IMR-90 (cell line): ENCODE measurements around the gene SINHCAF. TPM values are rescaled to one million over a fixed set of nuclear protein-coding genes. Genes with fewer than 3 reads are reported as not detected.

Source experiments
- ATAC-seq: fragments of 200-7000 bp; cut with Tn5 transposase; 2 replicates; pipeline ENCODE4 v1.9.1; 2020; ENCODE audit warnings: low read depth, mild to moderate bottlenecking, moderate library complexity
- BruUV-seq: library from RNA; stranded (reverse); fragments of 400-500 nt; replicated peaks from 2 replicates; lab custom pipeline; 2021; lab: Mats Ljungman, UMichigan
- CTCF ChIA-PET: fragments of 300-600 bp; formaldehyde crosslinking; extraction: SDS; loops from one replicate; lab custom pipeline; 2021; ENCODE audit warnings: antibody characterized with exemption; lab: Yijun Ruan, JAX
- POLR2A ChIA-PET: fragments of 300-600 bp; sonication (Branson Sonifier 250); formaldehyde crosslinking; loops from one replicate; lab custom pipeline; 2022; ENCODE audit warnings: antibody characterized with exemption; ENCODE audit not compliant: unreplicated experiment; lab: Charles Lee
- DNase-seq: peaks from one replicate; pipeline ENCODE4 v3.0.0; 2013
- H2AFZ ChIP-seq: replicated peaks from 2 replicates; pipeline ENCODE3; 2013; ENCODE audit warnings: low read length, mild to moderate bottlenecking; ENCODE audit not compliant: poor library complexity
- H2AK5ac ChIP-seq: 2 replicates; pipeline ENCODE4 v1.6.1; 2013; ENCODE audit warnings: low read depth, low read length, inconsistent platforms
- H2AK9ac ChIP-seq: replicated peaks from 2 replicates; pipeline ENCODE3; 2013; ENCODE audit warnings: mild to moderate bottlenecking, low read depth, low read length, moderate library complexity; ENCODE audit not compliant: poor library complexity
- H2BK120ac ChIP-seq: 2 replicates; pipeline ENCODE4 v1.6.1; 2013; ENCODE audit warnings: low read depth, low read length, inconsistent platforms
- H2BK15ac ChIP-seq: 3 replicates; pipeline ENCODE4 v1.6.1; 2013; ENCODE audit warnings: low read depth, low read length, inconsistent platforms
- H2BK20ac ChIP-seq: 2 replicates; pipeline ENCODE4 v1.6.1; 2013; ENCODE audit warnings: low read depth, mild to moderate bottlenecking, inconsistent platforms, low read length, moderate library complexity
- H2BK5ac ChIP-seq: 2 replicates; pipeline ENCODE4 v1.6.1; 2013; ENCODE audit warnings: mild to moderate bottlenecking, low read depth, low read length, inconsistent platforms; ENCODE audit not compliant: poor library complexity, severe bottlenecking
- H3K14ac ChIP-seq: replicated peaks from 2 replicates; pipeline ENCODE4 v1.6.1; 2013; ENCODE audit warnings: low read depth, low read length, inconsistent platforms
- H3K18ac ChIP-seq: 2 replicates; pipeline ENCODE4 v1.6.1; 2013; ENCODE audit warnings: low read depth, low read length, control low read depth
- H3K23ac ChIP-seq: 2 replicates; pipeline ENCODE4 v1.6.1; 2013; ENCODE audit warnings: low read depth, low read length, inconsistent platforms
- H3K27ac ChIP-seq: 2 replicates; pipeline ENCODE4 v1.5.1; 2013; ENCODE audit warnings: mild to moderate bottlenecking, control low read depth, low read length; ENCODE audit not compliant: insufficient read depth
- H3K27me3 ChIP-seq: 2 replicates; pipeline ENCODE4 v1.6.1; 2013; ENCODE audit warnings: low read length; ENCODE audit not compliant: control insufficient read depth, insufficient read depth
- H3K36me3 ChIP-seq: 2 replicates; pipeline ENCODE4 v1.6.1; 2013; ENCODE audit warnings: low read length, mixed read lengths; ENCODE audit not compliant: control insufficient read depth, insufficient read depth
- H3K4ac ChIP-seq: 2 replicates; pipeline ENCODE4 v1.6.1; 2013; ENCODE audit warnings: low read depth, low read length, inconsistent platforms
- H3K4me1 ChIP-seq: 2 replicates; pipeline ENCODE4 v1.6.1; 2013; ENCODE audit warnings: low read length, mixed read lengths; ENCODE audit not compliant: control insufficient read depth, insufficient read depth
- H3K4me2 ChIP-seq: 2 replicates; pipeline ENCODE4 v1.6.1; 2013; ENCODE audit warnings: low read depth, mild to moderate bottlenecking, control low read depth, low read length, moderate library complexity
- H3K4me3 ChIP-seq: 2 replicates; pipeline ENCODE4 v1.5.1; 2013; ENCODE audit warnings: low read depth, mild to moderate bottlenecking, control low read depth, low read length, moderate library complexity; ENCODE audit not compliant: insufficient read depth
- H3K56ac ChIP-seq: 2 replicates; pipeline ENCODE4 v1.6.1; 2013; ENCODE audit warnings: low read length, inconsistent platforms; ENCODE audit not compliant: insufficient read depth; ENCODE audit errors: extremely low read depth
- H3K79me1 ChIP-seq, 2 experiments: 2 replicates each; pipeline ENCODE4 v1.6.1; 2013; ENCODE audit warnings: low read length in 2 of 2, inconsistent platforms in 1 of 2, low read depth in 1 of 2
- H3K9ac ChIP-seq: 2 replicates; pipeline ENCODE4 v1.6.1; 2013; ENCODE audit warnings: low read depth, low read length, control low read depth
- H3K9me1 ChIP-seq: 2 replicates; pipeline ENCODE4 v1.6.1; 2013; ENCODE audit warnings: low read length, inconsistent platforms; ENCODE audit not compliant: insufficient read depth
- H3K9me3 ChIP-seq: 2 replicates; pipeline ENCODE4 v1.6.1; 2013; ENCODE audit warnings: low read length; ENCODE audit not compliant: control insufficient read depth, insufficient read depth
- H4K20me1 ChIP-seq: 2 replicates; pipeline ENCODE4 v1.6.1; 2013; ENCODE audit warnings: low read length, inconsistent platforms; ENCODE audit not compliant: insufficient read depth
- H4K5ac ChIP-seq: 2 replicates; pipeline ENCODE4 v1.6.1; 2013; ENCODE audit warnings: mild to moderate bottlenecking, low read depth, low read length, control low read depth
- H4K8ac ChIP-seq, 2 experiments: 2 replicates each; pipeline ENCODE4 v1.6.1; 2013; ENCODE audit warnings: low read depth in 2 of 2, low read length in 2 of 2, control low read depth in 1 of 2, inconsistent platforms in 1 of 2
- H4K91ac ChIP-seq: 2 replicates; pipeline ENCODE4 v1.6.1; 2013; ENCODE audit warnings: low read depth, low read length, inconsistent platforms; ENCODE audit not compliant: insufficient read depth
- CEBPB ChIP-seq: IDR thresholded peaks from 2 replicates; pipeline ENCODE4 v1.6.1; 2012; ENCODE audit warnings: low read depth, low read length, improper control_type of control experiment
- CHD1 ChIP-seq: IDR thresholded peaks from 2 replicates; pipeline ENCODE4 v1.6.1; 2012; ENCODE audit warnings: low read depth, low read length, improper control_type of control experiment
- FOS ChIP-seq: fragments of 150-350 bp; IDR thresholded peaks from 2 replicates; pipeline ENCODE4 v1.6.1; 2016; ENCODE audit warnings: low read depth, low read length
- MAZ ChIP-seq: IDR thresholded peaks from 2 replicates; pipeline ENCODE4 v1.6.1; 2012; ENCODE audit warnings: low read depth, mild to moderate bottlenecking, low read length, improper control_type of control experiment, moderate library complexity, borderline replicate concordance
- NFE2L2 ChIP-seq: fragments of 150-350 bp; IDR thresholded peaks from 2 replicates; pipeline ENCODE4 v1.6.1; 2016; ENCODE audit warnings: low read depth, mild to moderate bottlenecking, low read length
- RAD21 ChIP-seq: IDR thresholded peaks from 2 replicates; pipeline ENCODE4 v1.6.1; 2012; ENCODE audit warnings: low read length, improper control_type of control experiment
- SMC3 ChIP-seq: fragments of 150-350 bp; IDR thresholded peaks from 2 replicates; pipeline ENCODE4 v1.6.1; 2016; ENCODE audit warnings: low read depth, mild to moderate bottlenecking, antibody characterized with exemption, low read length, moderate library complexity
- WGBS, 2 experiments: methylation state at CpG; one replicate each; pipeline versions ENCODE4 v1.1.5 to v1.1.7; 2013; ENCODE audit warnings: missing lambda C conversion rate in 2 of 2; ENCODE audit not compliant: insufficient read length in 1 of 2; ENCODE audit errors: extremely low coverage in 2 of 2; 5-methylcytosine and 5-hydroxymethylcytosine counted together
- dilution Hi-C: fragments of 300-500 bp; cut with HindIII; formaldehyde crosslinking; loops from one replicate; pipeline ENCODE4 v1.14.3; 2018; ENCODE audit warnings: low sequenced_read_pairs; ENCODE audit not compliant: unreplicated experiment
- in situ Hi-C: fragments of 300-500 bp; cut with MboI; formaldehyde crosslinking; loops from 3 replicates; pipeline ENCODE4 v1.14.3; 2019; ENCODE audit warnings: low sequenced_read_pairs, inconsistent platforms, mixed read lengths
- intact Hi-C: fragments of 100-400 bp; cut with micrococcal nuclease; formaldehyde crosslinking; loops from 2 replicates; pipeline ENCODE4 v1.10.0; 2022
- polyA plus RNA-seq, 3 experiments: library from polyadenylated mRNA; depleted of rRNA; stranded (reverse); fragments of >200 nt; gene quantifications; 2 replicates each; pipeline ENCODE4 v1.2.3, GENCODE V29; 2012; ENCODE audit warnings: low replicate concordance in 1 of 3
- total RNA-seq: library from RNA; depleted of rRNA; stranded (reverse); fragments of >200 nt; gene quantifications from 2 replicates; pipeline ENCODE4 v1.2.3, GENCODE V29; 2012
- TF ChIP-seq, protein P1 (sequence below): fragments of 150-350 bp; IDR thresholded peaks from 2 replicates; pipeline ENCODE4 v1.6.1; 2017; ENCODE audit warnings: mild to moderate bottlenecking, antibody characterized with exemption, low read length, low read depth

SINHCAF gene
- total and polyA plus RNA-seq, 2 of the 4 experiments (the other 2 are of a cell fraction), result 21.6 to 30.8 TPM

DNA sequence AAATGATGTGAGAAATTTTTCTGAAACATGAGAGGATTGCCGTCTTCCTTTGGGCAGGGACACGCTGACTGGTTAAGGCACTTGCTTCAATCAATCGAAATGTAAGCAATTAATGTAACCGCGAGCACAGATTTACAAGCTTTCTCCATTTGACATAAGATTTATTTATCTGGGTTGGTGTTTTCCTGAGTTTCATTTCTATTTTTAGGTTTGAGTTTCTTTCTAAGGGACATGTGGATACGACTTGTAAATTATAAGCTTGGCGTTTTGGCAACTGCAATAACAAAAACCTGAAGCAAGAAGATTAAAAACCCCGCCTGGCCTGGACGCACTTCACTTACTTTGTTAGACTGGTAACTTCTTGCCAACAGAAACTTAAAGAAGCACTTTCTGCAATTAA lies 20.3 kb upstream of the SINHCAF start:
- H2AK5ac ChIP-seq, result no peak overlapping the region
- CTCF ChIA-PET, result interaction anchor here (0.6 kb wide), 1 partner anchor 1638 kb away, joined by 3 read pairs; no protein-coding TSS in a partner anchor
- no peaks in the 10 kb centered on the region for H3K9me1 ChIP-seq
- no peaks in the 10 kb centered on the region for H3K79me1 ChIP-seq
- no peak overlapping the region for H4K5ac ChIP-seq
- no peak overlapping the region for H3K4me3 ChIP-seq
- in situ Hi-C loops (no loop called here), intact Hi-C loops (no loop called here), dilution Hi-C loops (no loop called here)
- H3K9ac ChIP-seq, result no peak overlapping the region
- no peaks in the 10 kb centered on the region for H3K36me3 ChIP-seq
- H4K20me1 ChIP-seq, result no peaks in the 10 kb centered on the region
- H3K14ac ChIP-seq, result no peak overlapping the region
- no TSS peak for BruUV-seq
- H3K4me2 ChIP-seq, result no peak overlapping the region
- no peak overlapping the region for H2BK5ac ChIP-seq
- no peak overlapping the region for H3K27ac ChIP-seq
- ATAC-seq, result no peak
- H3K4me1 ChIP-seq, result no peaks in the 10 kb centered on the region
- H3K18ac ChIP-seq, result no peak overlapping the region
- peaks cover 14% of the 10 kb centered on the region for H3K27me3 ChIP-seq
- no peak overlapping the region for H2BK15ac ChIP-seq
- no peak for TF ChIP-seq SMC3
- TF ChIP-seq CEBPB, result no peak
- no peak for TF ChIP-seq MAZ
- TF ChIP-seq, protein P1, sequence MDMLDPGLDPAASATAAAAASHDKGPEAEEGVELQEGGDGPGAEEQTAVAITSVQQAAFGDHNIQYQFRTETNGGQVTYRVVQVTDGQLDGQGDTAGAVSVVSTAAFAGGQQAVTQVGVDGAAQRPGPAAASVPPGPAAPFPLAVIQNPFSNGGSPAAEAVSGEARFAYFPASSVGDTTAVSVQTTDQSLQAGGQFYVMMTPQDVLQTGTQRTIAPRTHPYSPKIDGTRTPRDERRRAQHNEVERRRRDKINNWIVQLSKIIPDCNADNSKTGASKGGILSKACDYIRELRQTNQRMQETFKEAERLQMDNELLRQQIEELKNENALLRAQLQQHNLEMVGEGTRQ, result no peak
- TF ChIP-seq FOS, result no peak
- TF ChIP-seq NFE2L2, result no peak
- TF ChIP-seq RAD21, result no peak
- no peak for TF ChIP-seq CHD1
- no peak overlapping the region for H4K91ac ChIP-seq
- POLR2A ChIA-PET, result no interaction called here
- no peak overlapping the region for H3K56ac ChIP-seq
- H3K9me3 ChIP-seq, result no peaks in the 10 kb centered on the region
- H3K4ac ChIP-seq, result no peak overlapping the region
- no peak for DNase-seq
- H2BK20ac ChIP-seq, result no peak overlapping the region
- no CpG with 5 or more reads among the region's 9 CpGs for WGBS, 2 experiments
- H4K8ac ChIP-seq, result no peak overlapping the region
- H2AFZ ChIP-seq, result no peak overlapping the region
- no peak overlapping the region for H2AK9ac ChIP-seq
- no peak overlapping the region for H3K23ac ChIP-seq
- H2BK120ac ChIP-seq, result no peak overlapping the region
